Stimulated activated CD4-positive, alpha-beta T cell treated with anti-CD3 and anti-CD28 coated beads, TNF-alpha, amount 100 ng/mL, for 24 hours (primary cell): Measurements from ENCODE around the gene WDR93.
"Not testable (repeated sequence)": the region's sequence is repeated elsewhere in the genome, so short reads cannot be mapped to it uniquely, and the experiment has no call there.

Source experiments
- DNase-seq, 3 experiments: peaks; one replicate each; pipeline ENCODE4 v3.0.0-alpha.2; 2020; ENCODE audit warnings: low read depth in 3 of 3

The WDR93 gene

GRCh38 chr15:89769366-89769765 is 78.8 kb downstream of the WDR93 start:
- no peak for DNase-seq

DNA sequence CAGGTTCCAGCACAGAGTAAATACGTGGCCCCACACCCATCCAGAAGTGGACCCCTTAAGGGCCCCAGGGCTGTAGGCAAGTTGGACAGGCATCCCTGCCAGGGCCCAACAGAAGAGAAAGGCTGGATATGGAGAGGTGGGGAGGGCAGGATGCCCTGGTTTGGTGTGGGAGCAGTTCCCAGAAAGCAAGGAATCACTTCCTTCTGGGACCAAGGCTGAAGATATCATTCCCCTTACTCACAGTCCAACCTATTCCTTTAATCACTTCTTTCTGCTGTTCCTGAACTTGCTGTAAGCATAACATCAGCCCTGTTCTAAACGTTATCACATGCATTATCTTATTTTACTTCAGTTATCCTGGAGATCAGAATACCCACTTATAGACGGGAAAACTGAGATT is 79.4 kb downstream of the WDR93 start:
- no peak for DNase-seq

DNA sequence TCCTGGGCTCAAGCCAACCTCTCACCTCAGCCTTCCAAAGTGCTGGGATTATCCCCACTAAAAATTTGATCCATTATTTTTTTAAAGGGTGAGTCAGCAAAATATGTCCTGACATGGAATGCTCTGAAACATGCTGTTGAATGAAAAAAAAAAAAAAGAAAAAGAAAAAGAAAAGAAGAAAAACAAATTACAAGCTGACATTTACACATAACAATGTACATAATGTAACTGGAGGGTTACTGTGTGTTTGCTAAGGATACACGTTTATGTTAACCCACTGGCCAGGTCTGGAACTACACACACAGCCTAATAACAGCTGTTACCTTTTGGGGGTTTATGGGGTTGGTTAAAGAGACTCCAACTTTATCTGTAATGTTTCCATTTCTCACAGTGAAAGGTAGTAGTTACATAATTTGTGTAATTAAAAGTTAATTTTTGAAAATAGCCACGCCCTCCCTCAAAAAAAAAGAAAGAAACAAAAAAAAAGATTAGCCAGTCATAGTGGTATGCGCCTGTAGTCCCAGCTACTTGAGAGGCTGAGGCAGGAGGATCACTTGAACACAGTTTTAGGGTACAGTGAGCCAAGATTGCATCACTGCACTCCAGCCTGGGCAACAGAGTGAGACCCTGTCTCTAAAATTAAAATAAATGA is 82.4 kb downstream of the WDR93 start:
- DNase-seq = no peak

DNA sequence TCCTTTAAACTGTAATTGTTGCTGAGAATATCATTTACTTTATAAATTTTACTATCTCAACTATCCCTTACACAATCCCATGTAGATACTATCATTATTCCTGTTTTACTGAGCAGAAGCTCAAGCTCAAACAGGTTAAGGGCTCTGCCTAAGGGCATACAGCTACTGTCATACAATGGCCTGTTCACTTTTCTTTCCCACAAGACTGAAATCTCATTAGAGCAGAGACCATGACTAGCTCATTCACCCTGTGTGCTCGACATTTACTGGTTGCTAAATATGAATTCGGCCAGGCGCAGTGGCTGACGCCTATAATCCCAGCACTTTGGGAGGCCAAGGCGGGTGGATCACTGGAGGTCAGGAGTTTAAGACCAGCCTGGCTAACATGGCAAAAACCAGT is 83.9 kb downstream of the WDR93 start:
- DNase-seq = no peak

DNA sequence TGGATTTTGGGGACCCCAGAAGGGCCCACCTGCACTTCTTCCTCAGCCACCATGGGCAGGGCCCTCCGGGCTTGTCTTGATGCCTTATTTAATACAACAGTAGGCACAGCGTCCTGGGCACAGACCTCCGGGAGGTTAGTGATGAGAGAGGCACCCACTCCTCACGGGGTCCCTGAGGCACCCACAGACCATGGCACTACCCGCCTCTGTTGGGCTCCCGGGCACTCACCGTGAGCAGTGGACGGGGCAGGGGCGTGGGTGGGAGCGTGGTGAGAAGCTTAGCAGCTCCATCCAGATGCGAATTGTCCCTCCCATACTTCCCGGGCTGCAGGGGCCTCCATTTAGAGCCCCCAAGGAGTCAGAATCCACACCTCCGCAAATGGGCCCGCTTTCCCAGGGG is 85.2 kb downstream of the WDR93 start:
- no peak for DNase-seq

DNA sequence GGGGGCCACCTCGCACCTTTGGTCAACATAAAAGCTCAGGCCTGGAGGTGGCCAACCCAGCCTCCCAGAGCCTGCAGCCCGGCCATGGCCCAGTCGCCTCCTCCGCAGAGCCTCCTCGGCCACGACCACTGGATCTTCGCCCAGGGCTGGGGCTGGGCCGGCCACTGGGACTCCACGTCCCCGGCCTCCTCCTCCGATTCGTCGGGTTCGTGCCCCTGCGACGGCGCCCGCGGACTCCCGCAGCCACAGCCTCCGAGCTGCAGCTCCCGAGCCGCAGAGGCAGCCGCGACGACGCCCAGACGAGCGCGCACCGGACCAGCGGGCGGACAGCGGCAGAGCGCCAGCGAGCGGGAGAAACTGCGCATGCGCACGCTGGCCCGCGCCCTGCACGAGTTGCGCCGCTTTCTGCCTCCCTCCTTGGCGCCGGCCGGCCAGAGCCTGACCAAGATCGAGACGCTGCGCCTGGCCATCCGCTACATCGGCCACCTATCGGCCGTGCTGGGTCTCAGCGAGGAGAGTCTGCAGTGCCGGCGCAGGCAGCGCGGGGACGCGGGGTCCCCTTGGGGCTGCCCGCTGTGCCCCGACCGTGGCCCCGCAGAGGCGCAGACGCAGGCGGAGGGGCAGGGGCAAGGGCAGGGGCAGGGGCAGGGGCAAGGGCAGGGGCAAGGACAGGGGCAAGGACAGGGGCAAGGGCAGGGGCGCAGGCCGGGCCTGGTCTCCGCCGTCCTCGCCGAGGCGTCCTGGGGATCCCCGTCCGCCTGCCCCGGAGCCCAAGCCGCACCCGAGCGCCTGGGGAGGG is 85.9 kb downstream of the WDR93 start, which contains the start of gene MESP2:
Gene MESP2 (plus strand): TSS at position 59 of the 799 bp plus-strand sequence. CDS start 26 bp downstream, at position 85.
- peak; percentile 7 to 52 (median 33) for DNase-seq

DNA sequence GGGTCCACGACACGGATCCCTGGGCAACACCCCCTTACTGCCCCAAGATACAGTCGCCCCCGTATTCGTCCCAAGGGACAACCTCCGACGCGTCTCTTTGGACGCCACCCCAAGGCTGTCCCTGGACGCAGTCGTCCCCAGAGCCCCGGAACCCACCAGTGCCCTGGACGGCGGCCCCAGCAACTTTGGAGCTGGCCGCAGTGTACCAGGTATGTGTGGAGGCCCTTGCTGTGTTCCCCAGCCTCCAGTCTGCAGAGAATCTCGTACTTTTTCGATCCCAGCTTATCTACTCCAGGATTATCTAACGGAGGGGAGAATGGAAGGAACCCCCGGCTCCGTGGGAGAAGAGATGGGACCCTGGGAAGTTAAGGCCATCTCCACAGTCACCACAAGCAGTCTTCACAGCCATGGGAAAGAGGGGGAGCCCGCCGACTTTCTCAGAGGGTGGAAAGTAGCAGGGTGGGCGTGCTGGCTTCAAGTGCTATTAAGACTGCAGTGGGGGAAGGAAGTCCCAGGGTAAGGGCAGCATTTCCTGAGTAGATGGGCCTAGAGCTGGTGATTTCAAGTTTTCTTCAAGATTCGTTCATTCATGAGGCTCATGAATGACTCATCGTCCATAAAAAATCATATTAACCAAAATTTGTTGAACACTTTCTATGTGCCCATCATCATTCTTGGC is 86.6 kb downstream of the WDR93 start:
- no peak for DNase-seq

- no peak for DNase-seq
These were observed 87.3 kb downstream of the WDR93 start for GRCh38 chr15:89777782-89778380.

DNA sequence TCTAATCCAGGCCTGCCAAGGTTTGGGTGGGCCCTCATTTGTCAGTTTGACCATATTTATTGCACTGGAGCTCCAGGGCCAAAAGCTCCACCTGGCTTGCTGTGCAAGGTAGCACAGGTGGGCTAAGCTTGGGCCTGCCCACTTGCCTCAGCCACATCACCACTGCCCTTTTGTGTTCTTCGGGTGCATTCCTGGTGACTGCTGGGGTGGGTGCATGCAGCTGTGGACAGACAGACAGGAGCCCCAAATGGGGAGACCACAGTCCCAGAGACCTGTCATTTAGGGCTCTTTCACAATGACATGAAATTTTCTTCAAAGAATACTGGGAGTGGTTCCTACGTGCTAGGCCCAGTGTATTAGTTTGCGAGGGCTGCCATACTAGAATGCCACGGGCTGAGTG is 88.2 kb downstream of the WDR93 start:
- DNase-seq = no peak

- no peak for DNase-seq
These were observed 90.0 kb downstream of the WDR93 start for GRCh38 chr15:89780601-89781000.

DNA sequence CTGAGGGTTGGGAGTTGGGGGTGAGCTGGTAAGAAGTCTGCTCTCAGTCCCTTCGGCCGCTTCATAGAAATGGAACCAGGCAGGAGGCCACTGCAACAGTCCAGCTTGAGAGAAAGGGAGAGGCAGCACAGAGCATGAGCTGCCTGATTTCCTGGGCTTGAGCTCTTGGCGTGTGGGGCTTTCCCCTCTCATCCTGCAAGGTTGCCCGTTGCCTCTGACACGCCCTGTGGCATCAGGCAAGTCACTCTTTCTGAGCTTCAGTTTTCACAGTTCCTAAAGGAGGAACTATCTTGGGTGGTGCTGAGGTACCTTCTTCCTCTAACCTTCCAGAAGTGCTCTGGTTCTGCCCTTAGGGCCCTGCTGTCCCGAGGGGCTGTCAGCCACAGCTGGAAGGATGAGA is 90.4 kb downstream of the WDR93 start:
- DNase-seq = peak in 1 of 3 experiments; percentile 18

DNA sequence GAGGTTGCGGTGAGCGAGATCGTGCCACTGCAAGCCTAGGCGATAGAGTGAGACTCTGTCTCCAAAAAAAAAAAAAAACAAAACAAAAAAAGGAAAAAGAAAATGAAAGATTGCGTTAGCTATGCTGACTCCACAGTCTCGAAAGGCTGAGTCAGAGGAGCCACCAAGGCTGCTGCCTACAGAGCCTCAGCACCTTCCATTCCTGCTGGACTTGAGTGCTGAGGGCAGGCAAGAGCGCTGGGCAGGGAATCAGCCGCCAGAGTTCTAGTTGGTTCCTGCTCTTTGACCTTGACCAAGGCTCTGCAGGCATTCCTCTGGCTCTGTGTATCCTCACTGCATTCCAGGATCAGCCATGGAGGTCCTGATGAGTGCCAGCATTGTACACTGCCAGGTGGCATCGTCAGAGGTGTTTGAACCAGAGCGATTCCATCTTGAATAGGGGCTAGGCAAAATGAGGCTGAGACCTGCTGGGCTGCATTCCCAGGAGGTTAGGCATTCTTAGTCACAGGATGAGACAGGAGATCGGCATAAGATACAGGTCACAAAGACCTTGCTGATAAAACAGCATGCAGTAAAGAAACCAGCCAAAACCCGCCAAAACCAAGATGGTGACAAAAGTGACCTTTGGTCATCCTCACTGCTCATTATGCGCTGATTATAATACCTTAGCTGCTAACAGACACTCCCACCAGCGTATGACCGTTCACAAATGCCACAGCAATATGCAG is 91.4 kb downstream of the WDR93 start:
- no peak for DNase-seq

DNA sequence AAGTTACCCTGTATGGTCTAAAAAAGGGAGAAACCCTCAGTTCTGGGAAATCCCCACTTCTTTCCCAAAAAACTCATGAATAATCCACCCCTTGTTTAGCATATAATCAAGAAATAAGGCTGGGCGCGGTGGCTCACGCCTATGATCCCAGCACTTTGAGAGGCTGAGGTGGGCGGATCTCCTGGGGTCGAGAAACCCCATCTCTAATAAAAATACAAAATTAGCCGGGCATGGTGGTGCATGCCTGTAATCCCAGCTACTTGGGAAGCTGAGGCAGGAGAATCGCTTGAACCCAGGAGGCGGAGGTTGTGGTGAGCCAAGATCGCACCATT is 92.0 kb downstream of the WDR93 start:
- not testable (repeated sequence) for DNase-seq

GRCh38 chr15:89783111-89783860 is 92.7 kb downstream of the WDR93 start:
- DNase-seq = no peak

GRCh38 chr15:89783861-89784685 is 93.5 kb downstream of the WDR93 start:
- DNase-seq = no peak

DNA sequence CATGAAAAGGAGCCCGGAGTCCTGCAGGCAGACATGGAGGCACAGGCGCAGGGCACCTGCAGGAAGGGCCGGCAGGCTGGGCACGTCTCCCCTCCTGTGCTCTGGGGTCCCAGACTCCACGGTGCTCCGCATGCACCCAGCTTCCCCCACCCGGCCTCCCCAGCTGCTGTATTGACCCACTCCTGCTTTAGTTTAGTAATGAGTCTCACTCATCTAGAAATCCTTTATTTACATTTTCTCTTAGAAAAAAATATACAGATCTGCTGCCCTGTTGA is 94.0 kb downstream of the WDR93 start:
- no peak for DNase-seq

DNA sequence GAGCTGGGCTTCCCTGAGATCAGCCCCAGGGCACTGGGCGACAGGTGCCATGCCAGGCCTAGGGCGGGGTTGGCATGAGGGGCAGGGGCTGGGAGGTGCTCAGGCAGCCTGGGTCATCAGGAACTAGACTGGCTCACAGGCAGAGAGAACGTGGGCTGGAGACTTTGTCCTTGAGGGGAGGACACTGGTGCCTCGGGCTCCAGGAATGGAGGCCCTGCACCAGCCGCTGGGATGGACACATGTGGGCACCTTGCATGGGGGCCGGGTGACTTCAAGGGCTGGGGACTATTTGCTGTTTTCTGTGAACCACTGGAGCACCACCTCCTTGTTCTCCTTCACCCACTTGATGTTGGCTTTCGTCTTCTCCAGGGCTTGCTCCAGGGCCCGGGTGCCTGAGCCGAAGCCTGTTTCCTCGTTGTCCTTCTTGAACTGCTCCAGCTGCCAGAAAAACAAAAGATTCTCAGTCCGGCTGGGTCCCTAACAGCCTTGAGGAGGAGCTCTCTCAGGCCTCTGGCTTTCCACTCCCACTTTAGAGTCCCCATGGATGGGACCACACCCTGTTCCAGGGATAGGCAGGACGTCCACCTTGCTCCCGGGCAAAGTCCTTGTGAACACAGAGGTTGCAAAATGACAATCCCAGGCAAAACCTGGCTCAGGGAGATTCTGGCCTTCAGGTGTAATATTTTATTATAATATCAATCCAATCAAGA is 94.6 kb downstream of the WDR93 start:
- DNase-seq = no peak

DNA sequence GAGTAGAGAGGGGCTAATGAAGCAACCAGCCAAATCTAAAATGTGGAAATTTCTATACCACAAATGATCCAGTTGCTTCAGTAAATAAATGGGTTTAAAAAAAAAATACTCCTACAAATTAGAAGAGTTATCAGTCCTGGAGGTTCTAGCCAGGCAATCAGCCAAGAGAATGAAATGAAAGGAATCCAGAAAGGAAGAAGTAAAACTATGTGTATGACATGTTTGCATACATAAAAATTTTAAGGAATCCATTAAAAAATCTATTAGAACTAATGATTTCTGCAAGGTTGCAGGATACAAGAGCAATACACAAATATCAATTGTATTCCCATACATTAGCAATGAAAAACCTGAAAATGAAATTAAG is 95.1 kb downstream of the WDR93 start:
- DNase-seq = no peak

- DNase-seq = no peak
These were observed 97.3 kb downstream of the WDR93 start for GRCh38 chr15:89787944-89788343.

DNA sequence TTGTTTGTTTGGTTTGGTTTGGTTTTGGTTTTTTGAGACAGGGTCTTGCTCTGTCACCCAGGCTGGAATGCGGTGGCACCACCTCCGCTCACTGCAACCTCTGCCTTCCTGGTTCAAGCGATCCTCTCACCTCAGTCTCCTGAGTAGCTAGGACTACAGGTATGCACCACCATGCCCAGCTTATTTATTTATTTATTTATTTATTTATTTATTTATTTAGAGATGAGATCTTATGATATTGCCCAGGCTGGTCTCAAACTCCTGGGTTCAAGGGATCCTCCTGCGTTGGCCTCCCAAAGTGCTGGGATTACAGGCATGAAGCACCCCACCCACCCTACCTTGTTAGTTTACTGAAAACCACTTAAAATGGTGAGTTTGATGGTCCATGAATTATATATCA is 98.0 kb downstream of the WDR93 start:
- DNase-seq = not testable (repeated sequence)
